A549 treated with DMSO at 1 μM for 4 hours (cell line): ENCODE data around the gene LAP3. TPM values are rescaled to one million over a fixed set of nuclear protein-coding genes. Genes with fewer than 3 reads are reported as not detected.

Experiments
- total RNA-seq: library from RNA; stranded (reverse); fragments of 200-300 nt; extraction: Qiagen RNA extraction; gene quantifications from 5 replicates; pipeline ENCODE4 v1.2.3, GENCODE V29; 2022; ENCODE audit warnings: low read depth

LAP3 gene
- total RNA-seq: 34.4 to 42.5 TPM (median 37.0 TPM) in 5 replicates

GRCh38 chr4:17576932-17577664, at the start of gene LAP3:
Gene LAP3 (plus strand): TSS chr4:17577198. CDS start chr4:17577466, 268 bp downstream.

DNA sequence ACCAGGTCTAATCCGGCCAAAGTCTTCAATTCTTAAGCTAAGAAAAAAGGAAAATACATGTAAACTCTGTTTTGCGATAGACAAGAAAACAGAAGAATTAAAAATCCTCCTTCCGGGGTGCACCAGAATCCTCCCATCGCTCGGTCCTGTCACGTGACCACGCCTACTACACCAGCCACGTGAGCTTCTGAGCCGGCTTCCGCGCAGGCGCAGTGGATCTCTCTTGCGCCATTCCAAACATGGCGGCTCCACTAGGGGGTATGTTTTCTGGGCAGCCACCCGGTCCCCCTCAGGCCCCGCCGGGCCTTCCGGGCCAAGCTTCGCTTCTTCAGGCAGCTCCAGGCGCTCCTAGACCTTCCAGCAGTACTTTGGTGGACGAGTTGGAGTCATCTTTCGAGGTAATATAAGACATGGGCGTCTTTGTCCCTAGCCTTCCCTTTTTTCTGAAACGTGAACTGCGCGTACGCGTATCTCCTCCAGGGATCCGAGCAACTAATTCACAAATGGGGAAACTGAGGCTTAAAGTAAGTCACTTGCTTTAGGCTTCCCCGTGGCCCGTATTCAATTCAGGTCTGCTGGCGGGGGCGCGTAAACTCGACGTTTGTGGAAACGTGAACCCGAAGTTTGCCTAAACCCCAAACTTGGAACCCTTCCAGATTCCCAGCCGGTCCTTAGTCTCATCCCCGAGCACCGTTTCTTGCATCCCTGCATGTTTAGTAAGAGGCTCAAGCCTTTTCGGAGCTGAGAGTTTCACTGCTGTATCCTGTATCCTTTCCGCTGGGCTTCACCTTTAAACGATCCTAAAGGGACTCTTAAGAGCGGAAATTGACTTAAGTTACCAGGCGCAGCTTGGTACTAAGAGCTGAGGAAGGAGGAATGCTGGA, 37.7 kb downstream of the LAP3 start, which contains the start of gene MED28:
MED28 (plus strand) TSS at position 226 of the 884 bp plus-strand sequence; CDS start at position 240, 14 bp downstream.

Other genes with a start within 250 kb of the LAP3 start
- gene QDPR, start 65.1 kb upstream of the LAP3 start, total RNA-seq: 44.5 to 53.1 TPM (median 48.3 TPM) in 5 replicates
- gene CLRN2, start 62.0 kb upstream of the LAP3 start, total RNA-seq: not detected in 5 replicates
- gene MED28, start 37.4 kb downstream of the LAP3 start, total RNA-seq: 26.8 to 35.6 TPM (median 32.9 TPM) in 5 replicates
- 0.02 to 0.05 TPM (median 0.03 TPM) in 3 of 5 replicates, not detected in the others for gene FAM184B, start 204.4 kb downstream of the LAP3 start, total RNA-seq
- gene DCAF16, start 233.6 kb downstream of the LAP3 start, total RNA-seq: 5.1 to 11.8 TPM (median 7.4 TPM) in 5 replicates
- gene NCAPG, start 233.8 kb downstream of the LAP3 start, total RNA-seq: 20.4 to 32.9 TPM (median 29.1 TPM) in 5 replicates